Body of pancreas (tissue), 4 donors: ENCODE results near the gene ZFP28. TPM values are rescaled to one million over a fixed set of nuclear protein-coding genes. Genes with fewer than 3 reads are reported as not detected.

Source experiments
- ATAC-seq: fragments of 150-250 bp; one replicate; pipeline ENCODE4 v1.9.1; 2016
- DNase-seq, 4 donors: peaks; one replicate each; pipeline ENCODE4 v3.0.0-alpha.2; 2019
- H3K27ac ChIP-seq, 4 donors: fragments of 200-600 bp; sonication (generic); 1 replicate in 3 of 4; 2 replicates in 1 of 4; pipeline versions ENCODE4 v1.5.1 to v1.6.1; 2016 to 2019; ENCODE audit warnings: mild to moderate bottlenecking in 1 of 4, mixed read lengths in 1 of 4, moderate library complexity in 1 of 4
- H3K27me3 ChIP-seq, 2 donors: fragments of 200-600 bp; sonication (generic); one replicate each; pipeline ENCODE4 v1.6.0; 2016; ENCODE audit warnings: mild to moderate bottlenecking in 1 of 2
- H3K36me3 ChIP-seq, 2 donors: fragments of 200-600 bp; sonication (generic); replicated peaks in 1 of 2; 2 replicates each; pipeline ENCODE4 v1.5.1; 2016; ENCODE audit warnings: low read depth in 2 of 2; ENCODE audit not compliant: insufficient read depth in 1 of 2
- H3K4me1 ChIP-seq: fragments of 200-600 bp; sonication (generic); one replicate; pipeline ENCODE4 v1.6.0; 2016
- H3K4me3 ChIP-seq, 2 donors: fragments of 200-600 bp; sonication (generic); 1 replicate in 1 of 2; 2 replicates in 1 of 2; pipeline ENCODE4 v1.5.1; 2016 to 2019
- H3K9me3 ChIP-seq, 3 donors: fragments of 200-600 bp; sonication (generic); 1 replicate in 2 of 3; 2 replicates in 1 of 3; pipeline ENCODE4 v1.5.1; 2016
- POLR2A ChIP-seq, 3 donors: fragments of 450-650 bp; IDR thresholded peaks; one replicate each; pipeline ENCODE4 v1.6.1; 2016; ENCODE audit warnings: antibody characterized with exemption in 3 of 3, mild to moderate bottlenecking in 2 of 3
- WGBS, 2 donors: methylation state at CpG; one replicate each; pipeline ENCODE4 v1.1.5; 2017; 5-methylcytosine and 5-hydroxymethylcytosine counted together
- intact Hi-C: fragments of 100-400 bp; cut with DNase I; formaldehyde crosslinking; loops from one replicate; pipeline ENCODE4 v1.15.1; 2023
- total RNA-seq, 2 donors: library from RNA; depleted of rRNA; stranded (reverse); fragments of >200 nt; gene quantifications; one replicate each; pipeline ENCODE4 v1.1.0, GENCODE V29; 2016
- TF ChIP-seq, protein P1 (sequence below), 7 experiments: fragments of 450-650 bp in 4 of 7; fragments of 200-600 bp in 3 of 7; sonication (generic) in 3 of 7; IDR thresholded peaks; one replicate each; pipeline ENCODE4 v1.5.1; 2016 to 2019; ENCODE audit warnings: antibody characterized with exemption in 7 of 7

The ZFP28 gene
- total RNA-seq, 2 donors from 2014 or later: 3.3 to 5.2 TPM

DNA sequence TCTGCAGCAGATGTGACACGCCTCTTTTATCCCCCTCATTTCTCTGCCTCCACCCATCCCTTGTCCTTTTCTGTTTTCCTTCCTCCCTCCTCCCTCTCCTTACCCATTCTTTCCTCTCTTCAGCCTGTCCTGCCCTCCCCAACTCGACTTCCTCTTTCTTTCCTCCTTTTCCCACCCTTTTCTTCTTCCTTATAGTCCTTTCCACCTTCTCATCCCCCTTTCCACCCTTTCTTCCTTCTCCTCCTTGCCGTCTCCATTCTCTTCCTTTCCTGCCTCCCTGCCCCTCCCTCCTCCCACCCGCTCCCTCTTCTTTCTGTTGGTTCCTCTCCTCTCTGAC, 55.7 kb downstream of the ZFP28 start:
- DNase-seq (no peak), ATAC-seq (no peak)
- WGBS, 2 donors: 51 to 73% methylated on average over 4 of the region's 4 CpGs
- peaks cover 0 to 9% (median 0%) of the 10 kb centered on the region in 3 donors for H3K9me3 ChIP-seq
- intact Hi-C loops: no loop called here
- H3K36me3 ChIP-seq: no peaks in the 10 kb centered on the region
- H3K4me1 ChIP-seq: peaks cover 10% of the 10 kb centered on the region
- H3K27me3 ChIP-seq: no peaks in the 10 kb centered on the region
- peak overlapping the region in 1 of 2 donors; percentile 100 for H3K4me3 ChIP-seq
- no peak overlapping the region for H3K27ac ChIP-seq
- TF ChIP-seq, protein P1, sequence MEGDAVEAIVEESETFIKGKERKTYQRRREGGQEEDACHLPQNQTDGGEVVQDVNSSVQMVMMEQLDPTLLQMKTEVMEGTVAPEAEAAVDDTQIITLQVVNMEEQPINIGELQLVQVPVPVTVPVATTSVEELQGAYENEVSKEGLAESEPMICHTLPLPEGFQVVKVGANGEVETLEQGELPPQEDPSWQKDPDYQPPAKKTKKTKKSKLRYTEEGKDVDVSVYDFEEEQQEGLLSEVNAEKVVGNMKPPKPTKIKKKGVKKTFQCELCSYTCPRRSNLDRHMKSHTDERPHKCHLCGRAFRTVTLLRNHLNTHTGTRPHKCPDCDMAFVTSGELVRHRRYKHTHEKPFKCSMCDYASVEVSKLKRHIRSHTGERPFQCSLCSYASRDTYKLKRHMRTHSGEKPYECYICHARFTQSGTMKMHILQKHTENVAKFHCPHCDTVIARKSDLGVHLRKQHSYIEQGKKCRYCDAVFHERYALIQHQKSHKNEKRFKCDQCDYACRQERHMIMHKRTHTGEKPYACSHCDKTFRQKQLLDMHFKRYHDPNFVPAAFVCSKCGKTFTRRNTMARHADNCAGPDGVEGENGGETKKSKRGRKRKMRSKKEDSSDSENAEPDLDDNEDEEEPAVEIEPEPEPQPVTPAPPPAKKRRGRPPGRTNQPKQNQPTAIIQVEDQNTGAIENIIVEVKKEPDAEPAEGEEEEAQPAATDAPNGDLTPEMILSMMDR (IDR thresholded peaks at IDR 0.05): no peak
- TF ChIP-seq POLR2A (IDR thresholded peaks at IDR 0.05): no peak

GRCh38 chr19:56594783-56595547, 56.2 kb downstream of the ZFP28 start, which contains the start of gene ZNF71:
Gene ZNF71 (plus strand): TSS chr19:56595302. CDS start chr19:56601559, 6,257 bp downstream.
- peak; percentile 93 for ATAC-seq
- intact Hi-C loops: no loop called here
- WGBS, 2 donors: 1 to 2% methylated on average over 38 to 46 of the region's 52 CpGs
- Histone ChIP-seq H3K36me3 (no peaks in the 10 kb centered on the region), H3K9me3 (peaks cover 0 to 6% (median 0%) of the 10 kb centered on the region in 3 donors), H3K27ac (peak within 1 kb of the TSS in 3 of 4 donors; percentile 5 to 50 (median 45)), H3K4me3 (peak within 1 kb of the TSS; percentile 96 to 100), H3K4me1 (peaks cover 10% of the 10 kb centered on the region), H3K27me3 (no peaks in the 10 kb centered on the region)
- TF ChIP-seq POLR2A (IDR thresholded peaks at IDR 0.05): peak in 2 of 3 donors; percentile 39 to 40
- TF ChIP-seq, protein P1 (IDR thresholded peaks at IDR 0.05): no peak
- peak; percentile 89 to 91 (median 91) for DNase-seq

GRCh38 chr19:56595548-56595899, 56.8 kb downstream of the ZFP28 start:
- no peak for DNase-seq
- Histone ChIP-seq H3K4me3 (peak overlapping the region; percentile 96 to 100), H3K9me3 (peaks cover 0 to under 1% (median 0%) of the 10 kb centered on the region in 3 donors), H3K36me3 (no peaks in the 10 kb centered on the region), H3K27me3 (no peaks in the 10 kb centered on the region), H3K27ac (peak overlapping the region in 3 of 4 donors; percentile 5 to 50 (median 45)), H3K4me1 (peaks cover 10% of the 10 kb centered on the region)
- intact Hi-C loops: no loop called here
- WGBS, 2 donors: 0 to 2% methylated on average over 4 of the region's 4 CpGs
- no peak for TF ChIP-seq POLR2A (IDR thresholded peaks at IDR 0.05)
- TF ChIP-seq, protein P1 (IDR thresholded peaks at IDR 0.05): no peak
- no peak for ATAC-seq

DNA sequence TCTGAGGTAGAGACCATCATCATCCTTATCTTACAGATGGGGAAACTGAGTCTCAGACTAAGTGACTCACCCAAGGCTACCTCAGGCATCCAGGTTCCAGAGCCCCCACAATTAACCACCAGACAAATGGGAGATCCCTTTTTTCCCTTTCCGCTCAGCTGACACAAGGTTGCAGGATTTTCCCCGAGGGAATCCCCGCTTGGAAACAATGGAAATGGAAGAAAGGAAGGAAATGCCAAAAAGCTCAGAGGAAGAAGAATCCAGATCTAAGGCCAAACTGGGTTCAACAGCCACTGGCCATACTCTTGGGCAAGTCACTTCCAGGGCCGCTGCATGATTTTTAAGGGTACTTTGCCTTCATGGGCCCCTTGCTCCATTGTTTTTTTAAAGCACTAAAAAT, 57.9 kb downstream of the ZFP28 start:
- TF ChIP-seq, protein P1 (IDR thresholded peaks at IDR 0.05): no peak
- TF ChIP-seq POLR2A (IDR thresholded peaks at IDR 0.05): no peak
- intact Hi-C loops: no loop called here
- H3K4me3 ChIP-seq: no peak overlapping the region
- 66 to 70% methylated on average over 4 of the region's 4 CpGs for WGBS, 2 donors
- H3K27ac ChIP-seq: no peak overlapping the region
- H3K27me3 ChIP-seq: no peaks in the 10 kb centered on the region
- peaks cover 0 to 5% (median 0%) of the 10 kb centered on the region in 3 donors for H3K9me3 ChIP-seq
- no peaks in the 10 kb centered on the region for H3K36me3 ChIP-seq
- peaks cover 10% of the 10 kb centered on the region for H3K4me1 ChIP-seq
- ATAC-seq: no peak
- DNase-seq: no peak
